Glomerular visceral epithelial cell (primary cell): ENCODE results near the gene SLC10A3.
"Not testable (repeated sequence)": the region's sequence is repeated elsewhere in the genome, so short reads cannot be mapped to it uniquely, and the experiment has no call there.

ENCODE experiments used
- DNase-seq: peaks from one replicate; pipeline ENCODE4 v3.0.0-alpha.2; 2016; ENCODE audit errors: extremely low spot score

SLC10A3 gene

DNA sequence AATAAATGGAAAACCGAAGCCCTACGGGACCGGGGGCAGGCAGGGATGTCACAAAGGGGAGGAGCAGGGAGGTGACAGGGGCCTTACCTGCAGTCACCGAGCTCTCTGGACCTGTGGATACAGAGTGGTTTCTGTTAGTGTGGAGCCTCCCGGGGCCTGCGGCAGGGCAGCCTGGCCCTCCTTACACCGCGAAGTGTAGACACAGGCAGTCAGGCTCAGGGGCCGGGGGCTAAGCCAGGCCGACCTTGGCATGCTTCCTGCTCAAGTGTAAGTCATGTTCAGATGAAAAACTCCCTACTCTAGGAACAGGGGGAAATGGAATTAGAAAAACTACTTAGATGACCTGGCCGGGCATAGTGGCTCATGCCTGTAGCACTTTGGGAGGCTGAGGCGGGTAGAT, 21.3 kb upstream of the SLC10A3 start:
- DNase-seq, result no peak

DNA sequence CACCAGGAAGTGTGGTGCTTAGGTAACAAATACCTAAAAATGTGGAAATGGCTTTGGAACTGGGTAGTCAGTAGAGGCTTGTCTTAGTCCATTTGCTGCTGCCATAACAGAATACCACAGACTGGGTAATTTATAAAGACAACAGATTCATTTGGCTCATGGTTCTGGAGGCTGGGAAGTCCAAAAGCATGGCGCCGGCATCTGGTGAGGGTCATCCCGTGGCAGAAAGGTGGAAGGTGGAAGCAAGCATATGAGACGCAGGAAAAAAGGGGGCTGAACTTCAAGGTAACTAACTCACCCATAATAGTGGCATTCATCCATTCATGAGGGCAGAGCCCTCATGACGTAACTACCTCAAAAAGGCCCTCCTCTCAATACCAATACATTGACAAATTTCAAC, 19.0 kb upstream of the SLC10A3 start:
- DNase-seq, result no peak

DNA sequence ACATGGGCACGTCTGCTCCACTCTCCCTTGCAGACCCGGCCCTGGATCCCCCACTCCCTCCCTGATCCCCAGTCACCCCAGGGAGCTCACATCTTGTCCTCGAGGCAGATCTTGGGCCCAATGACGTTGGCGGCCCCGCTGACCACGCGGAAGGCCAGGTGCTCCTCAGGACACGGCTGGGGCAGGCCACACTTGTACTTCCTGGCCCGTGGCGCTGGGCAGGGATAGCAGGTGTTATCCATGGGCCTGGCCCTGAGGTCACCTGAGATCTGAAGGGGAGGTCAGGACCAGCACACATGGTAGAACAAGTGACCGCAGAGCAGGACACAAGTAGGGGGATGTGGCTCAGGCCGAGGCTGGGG, 17.9 kb upstream of the SLC10A3 start:
- no peak for DNase-seq

DNA sequence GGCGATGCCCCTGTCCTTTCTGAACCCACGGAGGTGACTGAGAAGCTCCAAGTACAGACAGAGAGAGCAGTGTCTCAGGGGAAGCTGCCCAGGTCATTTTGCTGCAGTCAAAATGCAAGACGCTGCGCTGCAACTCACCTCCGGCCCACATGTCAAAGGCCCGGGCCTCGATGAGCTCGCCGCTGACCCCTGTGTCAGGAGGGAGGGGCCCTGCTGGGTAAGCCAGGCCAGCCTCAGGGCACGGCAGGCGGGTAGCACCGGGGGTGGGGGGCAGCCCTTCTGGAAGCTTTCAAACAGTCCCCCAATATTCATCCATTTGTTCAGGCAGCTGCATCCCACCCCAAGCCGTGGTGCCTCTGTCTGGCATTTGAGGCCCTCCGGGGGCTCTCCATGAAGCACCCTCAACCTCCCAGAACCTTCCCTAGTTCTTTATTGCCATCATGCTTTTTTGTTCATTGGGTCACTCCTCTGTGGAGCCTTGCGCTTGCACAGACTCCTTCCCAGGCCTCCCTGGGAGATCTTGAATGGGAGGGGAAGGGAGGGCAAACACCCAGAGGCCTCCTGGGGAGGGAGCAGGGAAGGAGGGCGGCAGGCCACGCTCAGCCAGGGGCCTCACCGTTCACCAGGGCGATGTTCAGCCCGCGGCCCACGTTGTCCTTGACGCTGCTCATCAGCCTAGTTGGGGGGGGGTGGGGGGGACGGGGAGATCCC, 17.4 kb upstream of the SLC10A3 start:
- no peak for DNase-seq

DNA sequence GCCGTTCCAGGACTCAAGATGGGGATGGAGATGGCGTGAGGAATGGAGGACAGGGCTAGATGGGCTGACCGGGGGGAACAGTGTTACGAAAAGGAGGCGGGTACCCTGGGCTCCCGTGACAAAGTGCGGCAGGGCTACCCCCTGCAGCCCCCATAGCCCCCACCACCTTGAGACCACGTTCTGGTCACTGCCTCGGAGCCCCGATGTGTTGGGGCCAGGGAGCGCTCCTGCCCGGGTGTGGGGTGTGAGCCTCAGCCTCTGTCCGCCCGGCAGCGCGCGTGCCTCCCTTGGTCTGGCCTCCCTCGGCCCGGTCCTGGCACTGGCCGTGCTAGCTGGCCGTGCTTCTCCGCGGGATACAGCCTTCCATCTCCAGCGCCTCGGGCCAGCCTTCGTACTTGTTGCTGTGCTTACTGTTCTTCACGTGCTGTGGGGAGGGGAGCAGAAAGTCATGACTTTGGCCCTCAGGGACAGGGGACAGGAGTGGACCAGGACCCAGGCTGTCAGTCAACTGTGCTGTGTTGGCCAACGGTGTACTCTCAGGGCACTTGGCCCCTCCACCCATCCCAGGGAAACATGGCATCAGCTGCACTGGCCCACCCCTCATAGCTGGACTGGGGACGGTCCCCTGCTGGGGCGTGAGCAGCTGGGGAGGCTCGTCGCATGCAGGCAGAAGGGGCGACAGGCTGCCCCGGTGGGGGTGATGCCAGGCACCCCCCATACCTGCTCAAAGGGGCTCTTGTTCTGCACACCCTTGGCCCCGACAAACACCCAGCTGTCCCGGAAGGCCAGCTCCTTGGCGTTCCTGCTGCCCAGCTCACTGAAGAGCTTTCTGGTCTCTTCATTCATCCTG, 16.3 kb upstream of the SLC10A3 start:
- no peak for DNase-seq

DNA sequence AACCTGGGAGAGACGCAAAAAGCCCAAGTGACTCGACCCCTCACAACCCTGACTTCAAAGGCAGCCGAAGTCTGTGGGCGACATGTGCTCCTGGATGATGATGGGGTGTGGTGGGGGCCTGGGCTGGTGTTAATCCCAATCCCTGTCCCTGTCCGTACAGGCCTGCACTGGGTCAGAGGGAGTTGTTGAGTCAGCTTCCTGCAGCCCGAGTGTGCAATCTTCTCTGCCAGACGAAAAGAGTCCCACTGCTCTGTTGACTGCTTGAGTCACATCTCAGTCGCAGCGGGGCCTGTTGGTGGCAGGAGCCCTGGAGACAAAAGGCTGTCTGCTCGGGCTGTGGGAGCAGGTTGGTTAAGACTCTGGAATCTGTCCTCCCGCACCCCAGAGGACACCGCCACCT, 15.3 kb upstream of the SLC10A3 start:
- no peak for DNase-seq

DNA sequence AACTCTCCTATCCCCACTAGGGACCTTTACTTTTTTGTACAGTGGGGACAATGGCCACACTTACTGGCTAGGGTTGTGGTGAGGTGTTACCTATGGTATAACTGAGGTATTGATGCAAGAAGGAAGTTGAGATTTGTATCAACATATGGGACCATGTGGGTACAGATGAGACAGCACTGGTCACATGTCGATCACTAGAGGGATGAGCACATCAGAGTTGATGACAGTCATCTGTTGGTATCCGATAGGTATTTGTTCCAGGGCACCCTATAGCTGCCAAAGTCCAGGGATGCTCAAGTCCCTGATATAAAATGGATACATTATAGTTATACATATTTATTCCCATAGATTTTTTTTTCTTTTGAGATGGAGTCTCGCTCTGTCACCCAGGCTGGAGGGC, 12.6 kb upstream of the SLC10A3 start:
- DNase-seq, result no peak

DNA sequence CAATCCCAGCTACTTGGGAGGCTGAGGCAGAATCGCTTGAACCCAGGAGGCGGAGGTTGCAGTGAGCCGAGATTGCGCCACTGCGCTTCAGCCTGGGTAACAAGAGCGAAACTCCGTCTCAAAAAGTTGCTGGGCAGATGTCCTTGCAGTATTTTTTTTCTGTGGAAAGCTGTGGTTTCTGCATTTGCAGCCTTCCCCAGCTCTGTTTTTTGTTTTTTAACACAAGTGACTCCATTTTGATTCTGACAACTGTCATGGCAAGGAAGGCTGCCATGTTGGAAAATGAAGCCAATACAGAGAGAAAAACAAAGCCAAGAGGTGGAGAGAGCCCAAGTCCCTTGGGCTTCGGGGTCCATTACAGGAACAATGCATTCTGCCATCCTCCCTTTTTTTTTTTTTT, 11.7 kb upstream of the SLC10A3 start:
- DNase-seq, result no peak

DNA sequence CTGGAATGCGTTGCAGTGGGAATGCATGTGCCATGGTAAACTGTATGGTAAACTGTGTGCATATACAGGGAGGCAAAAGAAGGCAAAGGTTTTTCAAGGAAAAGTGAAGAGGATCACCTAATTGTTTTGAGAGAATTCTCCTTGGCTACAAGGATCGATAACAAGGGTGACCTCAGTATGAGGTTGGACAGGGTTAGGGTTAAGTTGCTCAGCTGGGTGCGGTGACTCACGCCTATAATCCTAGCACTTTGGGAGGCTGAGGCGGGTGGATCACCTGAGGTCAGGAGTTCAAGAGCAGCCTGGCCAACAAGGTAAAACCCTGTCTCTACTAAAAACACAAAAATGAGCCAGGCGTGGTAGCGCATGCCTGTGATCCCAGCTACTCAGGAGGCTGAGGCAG, 11.0 kb upstream of the SLC10A3 start:
- DNase-seq, result not testable (repeated sequence)

DNA sequence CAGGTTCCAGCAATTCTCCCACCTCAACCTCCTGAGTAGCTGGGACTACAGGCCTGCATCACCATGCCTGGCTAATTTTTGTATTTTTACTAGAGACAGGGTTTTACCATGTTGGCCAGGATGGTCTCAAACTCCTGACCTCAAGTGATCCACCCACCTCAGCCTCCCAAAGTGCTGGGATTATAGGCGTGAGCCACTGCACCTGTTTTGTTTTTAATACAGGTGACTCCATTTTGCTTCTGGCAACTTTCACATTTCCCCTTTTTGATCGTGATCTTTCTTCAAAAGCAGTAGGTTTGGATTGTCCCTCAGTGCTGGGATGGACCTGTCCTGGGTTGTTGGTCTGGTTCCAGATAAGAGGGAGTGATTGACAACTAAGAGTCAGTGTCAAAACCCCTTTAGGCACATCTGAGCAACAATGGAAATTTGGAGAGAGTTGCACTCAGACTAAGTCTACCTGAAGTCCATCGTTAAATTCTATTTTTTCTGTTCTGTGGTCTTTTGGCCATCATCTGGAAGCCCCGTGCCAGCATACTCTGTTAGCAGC, 6.2 kb upstream of the SLC10A3 start:
- not testable (repeated sequence) for DNase-seq

DNA sequence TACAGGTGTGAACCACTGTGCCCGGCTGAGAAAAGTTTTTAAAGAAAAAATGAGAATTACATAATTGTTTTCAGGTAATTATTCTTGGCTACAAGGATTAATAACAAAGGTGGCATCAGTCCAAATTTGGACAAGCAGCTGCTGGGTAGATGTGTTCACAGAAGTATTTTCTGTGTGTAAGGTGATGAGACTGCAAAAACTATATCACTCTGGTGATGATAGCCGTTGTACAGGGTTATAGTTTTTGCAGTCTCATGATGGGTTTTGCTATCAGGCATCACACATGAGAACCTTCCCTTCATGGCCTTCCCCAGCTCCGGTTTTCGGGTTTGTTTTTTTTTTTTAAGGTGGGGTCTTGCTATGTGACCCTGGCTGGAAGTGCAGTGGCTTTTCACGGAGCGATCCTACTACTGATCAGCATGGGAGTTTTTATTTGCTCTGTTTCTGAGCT, 5.1 kb upstream of the SLC10A3 start:
- no peak for DNase-seq

DNA sequence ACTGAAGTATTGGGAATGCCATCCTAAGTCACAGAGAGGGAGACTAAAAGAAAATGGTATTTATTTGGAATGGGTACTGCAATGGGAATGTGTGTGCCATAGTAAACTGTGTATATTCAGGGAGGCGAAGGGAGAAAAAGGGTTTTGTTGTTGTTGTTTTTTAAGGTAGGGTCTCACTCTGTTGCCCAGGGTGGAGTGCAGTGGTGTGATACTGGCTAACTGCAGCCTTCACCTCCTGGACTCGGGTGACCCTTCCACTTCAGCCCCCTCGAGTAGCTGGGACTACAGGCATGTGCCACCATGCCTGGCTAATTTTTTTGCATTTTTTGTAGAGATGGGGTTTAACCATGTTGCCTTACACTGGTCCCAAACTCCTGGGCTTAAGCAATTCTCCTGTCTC, 4.3 kb upstream of the SLC10A3 start:
- DNase-seq, result no peak

DNA sequence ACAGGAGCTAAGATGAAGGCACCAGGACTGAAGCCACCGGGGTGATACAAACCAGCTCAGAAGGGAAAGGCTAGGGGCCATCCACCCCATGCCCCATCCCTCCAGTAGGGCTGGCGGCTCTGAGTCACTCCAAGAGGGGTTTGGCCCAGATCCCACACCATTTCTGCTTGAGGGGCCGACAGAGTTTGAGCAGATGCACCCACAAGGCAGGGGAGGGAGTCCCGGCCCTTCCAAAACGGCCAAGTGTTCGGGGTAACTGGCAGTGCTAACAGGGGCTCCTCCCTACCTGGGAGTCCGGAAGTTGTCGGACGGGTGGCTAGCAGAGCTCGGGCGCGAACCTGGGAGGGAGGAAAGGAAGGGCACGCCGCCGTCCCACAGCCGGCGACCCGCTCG, 412 bp downstream of the SLC10A3 start:
- DNase-seq, result peak; percentile 62

DNA sequence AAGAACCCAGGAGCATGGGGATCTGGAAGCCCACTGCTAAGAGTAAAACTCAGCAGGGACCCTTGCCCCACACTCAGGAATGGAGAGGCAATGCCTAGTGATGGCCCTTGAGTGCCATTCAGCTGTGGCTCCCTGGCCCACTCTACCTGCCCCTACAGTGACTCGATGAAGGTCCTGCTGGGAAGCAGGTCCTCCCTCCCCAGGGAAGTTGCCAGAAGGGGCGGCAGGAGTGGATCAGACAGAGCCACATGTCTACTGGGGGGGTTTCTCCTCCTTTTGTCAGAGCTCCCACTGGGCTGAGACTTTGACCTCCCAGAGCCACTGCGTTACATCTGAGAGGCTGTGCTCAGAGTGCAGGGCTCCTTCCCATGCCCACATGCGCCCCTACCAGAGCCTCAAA, 1.2 kb downstream of the SLC10A3 start:
- DNase-seq, result no peak

DNA sequence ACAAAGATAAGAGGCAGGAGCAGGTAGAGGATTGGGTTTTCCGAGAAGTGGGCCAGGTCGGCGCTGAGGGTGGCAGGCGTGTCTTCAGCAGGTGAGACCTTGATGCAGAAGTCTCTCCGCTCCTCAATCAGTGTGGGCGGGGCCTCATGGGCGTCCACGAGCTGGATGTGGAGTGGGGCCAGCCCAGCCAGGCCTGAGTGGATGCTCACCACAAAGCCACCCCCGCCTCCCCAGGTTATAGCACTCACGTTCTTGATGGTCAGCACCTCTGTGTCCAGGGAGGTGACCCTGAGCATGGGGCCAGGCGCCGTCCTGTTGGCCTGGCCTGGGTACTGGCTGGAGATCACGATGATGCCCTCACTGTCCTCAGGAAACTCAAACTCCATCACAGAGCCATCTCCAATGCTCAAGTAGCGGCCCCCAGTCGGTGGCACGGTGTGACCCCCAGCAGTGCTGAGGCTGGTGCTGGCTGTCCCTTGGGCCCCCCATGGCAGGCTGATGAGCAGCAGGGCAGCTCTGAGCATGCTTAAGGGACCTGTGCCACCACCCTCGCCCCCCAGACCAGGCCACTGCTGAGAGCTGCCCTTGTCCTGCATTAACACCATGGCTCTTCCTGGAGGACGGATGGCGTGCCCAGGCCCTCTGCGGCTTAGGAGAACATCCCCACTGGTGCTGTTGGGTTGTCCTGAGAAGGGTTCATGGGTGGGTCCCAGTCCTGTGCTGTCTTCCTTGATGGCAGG, 1.9 kb downstream of the SLC10A3 start:
- no peak for DNase-seq

DNA sequence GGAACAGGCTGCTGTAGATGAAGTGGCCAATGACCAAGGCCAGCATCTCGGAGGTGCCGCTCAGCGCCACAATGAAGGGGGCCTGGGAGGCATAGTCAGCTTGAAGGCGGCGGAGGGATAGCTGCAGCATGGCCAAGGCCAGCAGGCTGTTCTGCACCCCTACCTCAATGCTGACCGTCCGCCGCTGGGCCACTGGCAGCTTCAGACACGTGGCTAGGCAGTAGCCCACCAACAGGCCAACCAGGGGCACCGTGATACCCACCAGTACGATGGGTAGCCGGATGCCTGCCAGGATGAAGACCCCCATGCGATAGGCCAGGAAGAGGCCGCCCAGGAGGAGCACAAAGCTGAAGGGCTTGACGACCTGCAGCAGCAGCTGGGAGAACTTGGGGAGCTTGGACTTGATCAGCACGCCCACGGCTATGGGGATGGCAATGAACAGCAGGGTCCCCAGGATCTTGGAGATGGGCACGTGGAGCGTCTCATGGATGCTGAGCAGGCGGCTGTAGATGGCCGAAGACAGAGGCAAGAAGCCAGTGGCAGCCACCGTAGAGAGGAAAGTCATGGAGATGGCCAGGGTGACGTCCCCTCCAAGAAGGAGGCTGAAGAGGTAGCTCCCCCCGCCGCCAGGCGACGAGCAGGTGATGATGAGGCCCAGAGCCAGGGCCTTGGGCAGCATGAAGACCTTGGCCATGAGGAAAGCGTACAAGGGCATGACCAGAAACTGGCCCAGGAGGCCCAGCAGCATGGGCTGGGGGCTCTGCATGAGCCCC, 2.7 kb downstream of the SLC10A3 start:
- DNase-seq, result no peak

DNA sequence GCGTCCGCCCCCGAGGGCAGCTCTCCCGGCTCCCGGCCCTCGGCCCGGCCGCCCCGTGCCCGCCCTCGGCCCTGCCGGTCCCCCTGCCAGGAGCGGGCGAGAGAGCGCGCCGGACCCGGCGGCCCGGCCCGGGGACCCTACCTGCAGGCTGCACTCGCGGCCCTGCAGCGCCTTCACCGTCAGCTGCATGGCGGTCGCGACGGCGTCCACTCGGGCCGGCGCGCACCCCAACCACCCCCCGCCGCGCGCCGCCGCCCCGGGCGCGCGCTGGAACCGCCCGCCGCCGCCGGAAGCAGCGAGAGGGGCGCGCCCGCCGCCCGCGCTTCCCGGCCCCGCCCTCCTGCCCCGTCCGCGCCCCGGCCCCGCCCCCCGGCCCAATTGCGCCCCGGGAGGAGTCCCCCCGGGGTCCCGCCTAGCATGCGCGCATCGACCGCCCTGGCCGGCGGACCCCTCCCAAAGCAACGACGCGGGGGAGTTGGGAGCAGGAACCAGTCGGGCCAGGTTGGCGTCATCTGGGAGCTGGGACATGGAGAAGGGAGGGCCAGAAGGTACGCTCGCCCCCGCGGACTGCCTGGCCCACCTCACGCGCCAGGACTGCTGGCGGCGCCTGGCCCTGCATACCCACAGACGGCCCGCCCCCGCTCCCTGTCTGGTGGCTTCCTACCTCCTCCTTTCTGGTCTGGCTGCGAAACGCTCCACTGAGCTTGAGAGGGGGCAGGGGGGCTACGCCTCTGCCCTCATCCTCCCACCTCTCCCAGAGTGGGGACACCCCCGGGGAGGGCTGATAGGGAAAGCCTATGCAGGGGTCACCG, 3.8 kb downstream of the SLC10A3 start, which contains the start of gene UBL4A:
UBL4A (minus strand) TSS at position 220 of the 812 bp plus-strand sequence; CDS start at position 189, 31 bp downstream.
- peak; percentile 69 for DNase-seq

DNA sequence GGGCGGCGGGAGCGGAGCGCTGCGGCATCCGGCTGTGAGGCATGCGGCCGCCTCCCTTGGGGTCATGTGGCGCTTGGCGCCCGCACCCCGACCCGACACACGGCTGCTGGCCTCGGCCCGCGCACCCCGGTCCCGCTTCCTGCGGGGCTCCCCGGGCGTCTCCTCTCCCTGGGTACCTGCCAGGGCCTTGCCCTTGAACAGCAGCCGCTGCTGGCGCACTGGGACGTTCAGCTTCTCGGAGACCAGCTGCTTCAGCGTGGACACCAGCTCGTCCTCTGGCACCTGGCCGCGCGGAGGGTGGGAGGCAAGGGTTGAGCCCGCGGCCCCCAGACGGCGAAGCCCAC, 4.4 kb downstream of the SLC10A3 start:
- no peak for DNase-seq

DNA sequence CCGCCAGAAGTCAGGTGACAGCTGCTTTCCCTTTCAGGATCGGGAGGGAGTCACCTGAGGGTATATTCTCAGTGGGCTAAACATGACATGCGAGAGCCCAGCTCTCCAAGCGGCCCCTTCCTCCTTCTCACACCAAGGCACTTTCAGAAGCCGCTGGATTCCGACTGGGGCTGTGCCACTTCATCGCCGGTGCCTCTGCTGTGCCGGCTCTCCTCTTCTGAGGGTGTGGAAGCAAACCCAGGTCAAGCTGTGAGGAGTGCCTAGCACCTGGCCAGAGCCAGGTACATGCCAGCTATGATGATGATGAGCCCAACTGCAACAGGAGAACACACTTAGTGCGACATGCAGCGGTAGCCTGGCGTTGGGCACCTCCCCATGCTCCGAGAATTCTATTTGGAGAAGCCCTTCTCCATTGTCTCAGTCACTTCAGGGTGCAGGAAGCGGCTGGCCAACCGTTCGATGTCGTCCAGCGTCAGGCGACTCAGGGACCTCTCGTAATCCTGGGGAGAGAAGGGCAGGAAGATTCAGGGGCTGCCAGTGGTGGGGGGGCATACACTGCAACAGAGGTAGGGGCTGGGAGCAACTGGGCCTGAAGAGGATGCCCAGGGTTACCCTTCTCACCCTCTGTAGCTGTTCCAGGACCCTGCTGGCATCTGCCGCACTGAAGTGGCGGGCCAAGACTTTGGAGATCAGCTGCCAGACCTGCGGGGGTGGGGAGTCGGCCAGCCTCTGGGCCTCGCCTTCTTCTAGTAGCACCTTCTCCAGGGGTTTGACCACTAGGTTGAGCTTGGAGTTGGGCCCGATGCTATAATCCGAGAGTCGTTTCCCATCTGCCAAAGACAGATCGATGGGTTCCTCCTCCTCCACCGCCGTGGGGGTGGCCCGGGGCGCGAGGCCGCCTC, 5.0 kb downstream of the SLC10A3 start:
- DNase-seq, result no peak
